Measurements from ENCODE around the gene SHTN1.

GRCh38 chr10:116873134-116873533, 131.9 kb downstream of the SHTN1 start:
- TF ChIP-seq EP300 (IDR thresholded peaks at IDR 0.05) (no peak), POLR2A (IDR thresholded peaks at IDR 0.05) (no peak)

Measured in suprapubic skin (tissue), 2 donors.